H1 (cell line): Measurements from ENCODE around the gene SSUH2. TPM values are rescaled to one million over a fixed set of nuclear protein-coding genes. Genes with fewer than 3 reads are reported as not detected.

Experiments used
- CTCF ChIA-PET: fragments of 300-600 bp; sonication (Branson Sonifier 250); formaldehyde crosslinking; loops from one replicate; lab custom pipeline; 2021; ENCODE audit not compliant: partially characterized antibody; lab: Charles Lee
- POLR2A ChIA-PET: fragments of 300-600 bp; sonication (Branson Sonifier 250); formaldehyde crosslinking; loops from one replicate; lab custom pipeline; 2021; ENCODE audit warnings: inconsistent platforms; ENCODE audit not compliant: partially characterized antibody; lab: Charles Lee
- DNase-seq, 2 experiments: peaks; one replicate each; pipeline versions ENCODE4 v3.0.0 to v3.0.0-alpha.2; 2010 to 2022; ENCODE audit warnings: low spot score in 2 of 2, low read depth in 1 of 2, mixed read lengths in 1 of 2
- FAIRE-seq: peaks from 2 replicates; lab custom pipeline; 2011; peaks lifted over from hg19 to GRCh38; lab: Jason Lieb, UNC
- H2AFZ ChIP-seq: 2 replicates; pipeline ENCODE4 v1.8.1; 2012; ENCODE audit warnings: low read length, inconsistent platforms
- H2AK5ac ChIP-seq: 2 replicates; pipeline ENCODE4 v1.6.1; 2013; ENCODE audit warnings: low read depth, low read length
- H2BK120ac ChIP-seq: replicated peaks from 2 replicates; pipeline ENCODE3; 2013; ENCODE audit warnings: low read depth, low read length, inconsistent platforms
- H2BK12ac ChIP-seq: 2 replicates; pipeline ENCODE4 v1.6.1; 2013; ENCODE audit warnings: low read depth, low read length
- H2BK15ac ChIP-seq: 2 replicates; pipeline ENCODE4 v1.6.1; 2013; ENCODE audit warnings: low read length
- H2BK20ac ChIP-seq: 2 replicates; pipeline ENCODE4 v1.6.1; 2013; ENCODE audit warnings: low read length
- H2BK5ac ChIP-seq: 2 replicates; pipeline ENCODE4 v1.6.1; 2013; ENCODE audit warnings: low read depth, low read length
- H3K14ac ChIP-seq: 2 replicates; pipeline ENCODE4 v1.6.1; 2013; ENCODE audit warnings: inconsistent platforms; ENCODE audit not compliant: insufficient read length
- H3K18ac ChIP-seq: 2 replicates; pipeline ENCODE4 v1.6.1; 2013; ENCODE audit warnings: low read length; ENCODE audit errors: extremely low read depth
- H3K23ac ChIP-seq: 2 replicates; pipeline ENCODE4 v1.6.1; 2013; ENCODE audit warnings: inconsistent platforms; ENCODE audit not compliant: insufficient read length
- H3K23me2 ChIP-seq: 2 replicates; pipeline ENCODE4 v1.6.1; 2013; ENCODE audit warnings: low read depth, low read length
- H3K27ac ChIP-seq: 2 replicates; pipeline ENCODE4 v1.6.1; 2011; ENCODE audit warnings: low read depth, low read length, inconsistent platforms
- H3K27me3 ChIP-seq, 4 experiments: replicated peaks in 1 of 4; 1 replicate in 1 of 4; 2 replicates in 3 of 4; pipeline versions ENCODE4 v1.6.1 to v1.8.1; 2011 to 2013; ENCODE audit warnings: low read length in 3 of 4, mild to moderate bottlenecking in 3 of 4, inconsistent platforms in 2 of 4, mixed read lengths in 2 of 4, moderate library complexity in 1 of 4; ENCODE audit not compliant: control insufficient read depth in 3 of 4, insufficient read depth in 3 of 4; ENCODE audit errors: extremely low read depth in 1 of 4
- H3K36me3 ChIP-seq, 4 experiments: 2 replicates each; pipeline versions ENCODE4 v1.6.1 to v1.8.1; 2011 to 2013; ENCODE audit warnings: mild to moderate bottlenecking in 4 of 4, low read length in 3 of 4, moderate library complexity in 2 of 4, control low read depth in 1 of 4, inconsistent platforms in 1 of 4; ENCODE audit not compliant: insufficient read depth in 4 of 4, control insufficient read depth in 2 of 4
- H3K4ac ChIP-seq: replicated peaks from 2 replicates; pipeline ENCODE3; 2013; ENCODE audit warnings: low read length, low read depth, mixed read lengths, inconsistent platforms; ENCODE audit not compliant: insufficient read length
- H3K4me1 ChIP-seq, 4 experiments: replicated peaks in 1 of 4; 1 replicate in 1 of 4; 2 replicates in 3 of 4; pipeline versions ENCODE4 v1.6.1 to v1.8.1; 2011 to 2013; ENCODE audit warnings: low read length in 3 of 4, inconsistent platforms in 2 of 4, mixed read lengths in 1 of 4; ENCODE audit not compliant: insufficient read depth in 4 of 4, control insufficient read depth in 3 of 4
- H3K4me2 ChIP-seq, 2 experiments: 2 replicates each; pipeline versions ENCODE4 v1.6.1 to v1.8.1; 2011 to 2013; ENCODE audit warnings: low read depth in 2 of 2, low read length in 2 of 2, control low read depth in 1 of 2, inconsistent platforms in 1 of 2, mild to moderate bottlenecking in 1 of 2; ENCODE audit not compliant: insufficient read depth in 1 of 2
- H3K4me3 ChIP-seq, 4 experiments: fragments of 200-600, 300-600 bp in 1 of 4; sonication (generic), shearing (Covaris generic), sonication (Bioruptor Twin) in 1 of 4; 2 replicates each; pipeline versions ENCODE4 v1.5.1 to v1.8.1; 2011 to 2016; ENCODE audit warnings: low read length in 4 of 4, low read depth in 3 of 4, control low read depth in 2 of 4, inconsistent platforms in 2 of 4, mild to moderate bottlenecking in 2 of 4, mixed read lengths in 1 of 4, moderate library complexity in 1 of 4; ENCODE audit not compliant: insufficient read depth in 2 of 4; ENCODE audit errors: extremely low read depth in 1 of 4
- H3K56ac ChIP-seq: replicated peaks from 2 replicates; pipeline ENCODE3; 2013; ENCODE audit warnings: low read depth, mild to moderate bottlenecking, mixed read lengths, low read length, inconsistent platforms; ENCODE audit not compliant: insufficient read length
- H3K79me1 ChIP-seq: 2 replicates; pipeline ENCODE4 v1.6.1; 2013; ENCODE audit warnings: low read depth, low read length, control low read depth
- H3K79me2 ChIP-seq, 2 experiments: 2 replicates each; pipeline versions ENCODE4 v1.6.1 to v1.8.1; 2012 to 2013; ENCODE audit warnings: low read length in 2 of 2, mild to moderate bottlenecking in 2 of 2, inconsistent platforms in 1 of 2; ENCODE audit not compliant: insufficient read depth in 2 of 2, control insufficient read depth in 1 of 2
- H3K9ac ChIP-seq, 4 experiments: replicated peaks in 1 of 4; 1 replicate in 1 of 4; 2 replicates in 3 of 4; pipeline versions ENCODE4 v1.6.1 to v1.8.1; 2011 to 2013; ENCODE audit warnings: low read depth in 3 of 4, low read length in 3 of 4, control low read depth in 2 of 4, mild to moderate bottlenecking in 2 of 4, moderate library complexity in 2 of 4, inconsistent platforms in 1 of 4; ENCODE audit errors: extremely low read depth in 1 of 4
- H3K9me3 ChIP-seq, 2 experiments: 2 replicates each; pipeline versions ENCODE4 v1.6.1 to v1.8.1; 2012 to 2013; ENCODE audit warnings: mild to moderate bottlenecking in 2 of 2, moderate library complexity in 2 of 2, control low read depth in 1 of 2, inconsistent platforms in 1 of 2, low read depth in 1 of 2, low read length in 1 of 2, mixed read lengths in 1 of 2; ENCODE audit not compliant: insufficient read depth in 2 of 2
- H4K20me1 ChIP-seq, 2 experiments: replicated peaks in 1 of 2; 2 replicates each; pipeline versions ENCODE3 to v1.8.1; 2011 to 2013; ENCODE audit warnings: inconsistent platforms in 2 of 2, low read length in 2 of 2, mild to moderate bottlenecking in 1 of 2; ENCODE audit not compliant: insufficient read depth in 2 of 2, control insufficient read depth in 1 of 2
- H4K5ac ChIP-seq: 2 replicates; pipeline ENCODE4 v1.6.1; 2013; ENCODE audit warnings: low read length, low read depth, mixed read lengths, inconsistent platforms; ENCODE audit not compliant: insufficient read length
- H4K8ac ChIP-seq: 2 replicates; pipeline ENCODE4 v1.8.0; 2013; ENCODE audit warnings: mild to moderate bottlenecking, moderate library complexity, low read length, inconsistent platforms; ENCODE audit not compliant: insufficient read depth; ENCODE audit errors: extremely low read depth
- H4K91ac ChIP-seq: replicated peaks from 2 replicates; pipeline ENCODE3; 2013; ENCODE audit warnings: low read length, mixed read lengths, inconsistent platforms; ENCODE audit not compliant: insufficient read length
- MAFK ChIP-seq: IDR thresholded peaks from 2 replicates; pipeline ENCODE4 v1.6.1; 2012; ENCODE audit warnings: low read depth, mild to moderate bottlenecking, improper control_type of control experiment, low read length
- SAP30 ChIP-seq: fragments of 300-600 bp; sonication (generic); IDR thresholded peaks from 2 replicates; pipeline ENCODE4 v1.7.1; 2012; ENCODE audit warnings: low read length, moderate library complexity, mild to moderate bottlenecking, inconsistent platforms; ENCODE audit not compliant: insufficient read depth, insufficient replicate concordance
- WGBS, 2 experiments: shearing (Covaris generic) in 1 of 2; methylation state at CpG; one replicate each; pipeline versions ENCODE4 v1.1.6 to v1.1.7; 2013 to 2015; ENCODE audit warnings: low lambda C conversion rate in 2 of 2, mixed read lengths in 2 of 2, inconsistent platforms in 1 of 2, low coverage in 1 of 2, missing lambda C conversion rate in 1 of 2; ENCODE audit not compliant: insufficient replicate concordance in 2 of 2, insufficient coverage in 1 of 2, insufficient read length in 1 of 2; ENCODE audit errors: extremely low coverage in 1 of 2, missing lambda C conversion rate in 1 of 2; 5-methylcytosine and 5-hydroxymethylcytosine counted together
- polyA plus RNA-seq, 7 experiments: library from polyadenylated mRNA; depleted of rRNA in 3 of 7; stranded (reverse) in 5 of 7; unstranded in 2 of 7; fragments of >200 nt in 5 of 7; fragments of 200-250 nt in 2 of 7; gene quantifications; 1 replicate in 5 of 7; 2 replicates in 1 of 7; 4 replicates in 1 of 7; pipeline versions ENCODE4 v1.2.1 to v1.2.3, GENCODE V29; 2011 to 2013; ENCODE audit warnings: missing spikeins in 2 of 7, mixed read lengths in 2 of 7
- total RNA-seq: library from RNA; stranded (reverse); fragmentation: NEBNext Ultra II Directional; extraction: Animal tissue kit (Norgen Biotek cat#: 25700); gene quantifications from 2 replicates; pipeline ENCODE4 v1.2.1, GENCODE V29; 2021

The SSUH2 gene
- total and polyA plus RNA-seq, 2 of the 8 experiments (the other 6 are each of a cell fraction or from before 2014, with no cell fraction given), result 0.62 to 0.69 TPM

DNA sequence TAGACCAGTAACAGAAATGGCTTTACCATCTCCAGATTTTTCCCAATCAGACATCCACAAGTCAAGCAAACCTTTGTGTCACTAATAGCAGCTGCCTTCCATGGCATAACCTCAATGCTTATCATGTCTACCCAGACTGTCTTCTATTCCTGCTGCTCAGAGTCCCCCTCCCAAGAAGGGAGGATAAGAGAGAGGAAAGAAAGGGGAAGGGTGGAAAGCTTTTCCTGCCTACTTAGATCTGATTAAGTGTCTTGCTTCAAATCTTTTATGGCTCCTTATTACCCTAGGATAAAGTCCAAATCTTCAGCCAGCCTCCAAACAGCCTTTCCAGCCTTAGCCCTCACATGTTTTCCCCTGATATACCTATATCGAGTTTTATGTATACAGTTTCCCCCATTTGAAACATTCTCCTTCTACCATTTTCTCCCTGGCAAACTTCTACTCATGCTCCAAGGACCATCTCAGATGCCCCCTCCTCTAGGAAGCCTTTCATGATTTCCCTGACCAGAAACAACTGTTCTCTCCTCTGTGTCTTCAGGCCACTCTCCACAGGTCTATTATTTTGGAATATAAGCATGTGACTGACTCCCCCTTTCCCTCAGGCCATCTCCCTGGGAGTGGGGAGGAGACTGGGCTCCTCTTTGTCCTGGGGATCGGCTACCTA lies 7.9 kb upstream of the SSUH2 start:
- H3K18ac ChIP-seq, result no peak overlapping the region
- no peaks in the 10 kb centered on the region for H3K36me3 ChIP-seq
- no peak overlapping the region for H2BK12ac ChIP-seq
- no peak overlapping the region for H2AK5ac ChIP-seq
- no peak overlapping the region for H4K91ac ChIP-seq
- no peaks in the 10 kb centered on the region for H3K9me3 ChIP-seq
- H2AFZ ChIP-seq, result no peak overlapping the region
- no peaks in the 10 kb centered on the region for H3K79me1 ChIP-seq
- no peaks in the 10 kb centered on the region; a peak in 2 of 7 replicates for H3K27me3 ChIP-seq
- DNase-seq (no peak), FAIRE-seq (no peak)
- CTCF ChIA-PET, result no interaction called here
- no peak overlapping the region for H2BK15ac ChIP-seq
- no peaks in the 10 kb centered on the region for H3K23me2 ChIP-seq
- H2BK120ac ChIP-seq, result no peak overlapping the region
- H2BK5ac ChIP-seq, result no peak overlapping the region
- no peak overlapping the region for H3K23ac ChIP-seq
- no peak overlapping the region for H3K14ac ChIP-seq
- 91% methylated on average over 2 of the region's 2 CpGs; no CpG with 5 or more reads in 1 of the 2 experiments for WGBS, 2 experiments
- H2BK20ac ChIP-seq, result no peak overlapping the region
- H3K56ac ChIP-seq, result no peak overlapping the region
- no peak overlapping the region for H4K8ac ChIP-seq
- no peak overlapping the region for H3K9ac ChIP-seq
- no peaks in the 10 kb centered on the region for H4K20me1 ChIP-seq
- no peak overlapping the region for H4K5ac ChIP-seq
- no peaks in the 10 kb centered on the region; a peak in 1 of 4 replicates for H3K79me2 ChIP-seq
- H3K27ac ChIP-seq, result no peak overlapping the region
- H3K4me3 ChIP-seq, result no peak overlapping the region
- no peak overlapping the region for H3K4me2 ChIP-seq
- POLR2A ChIA-PET, result no interaction called here
- H3K4me1 ChIP-seq, result no peaks in the 10 kb centered on the region
- no peak overlapping the region for H3K4ac ChIP-seq
- TF ChIP-seq SAP30 (no peak), MAFK (no peak)
